K562 (cell line): Measurements from ENCODE around the gene DRG1.

Experiments
- ARID1B ChIP-seq: fragments of 450-650 bp; IDR thresholded peaks from 2 replicates; pipeline ENCODE4 v1.6.1; 2016; ENCODE audit warnings: antibody characterized with exemption, mild to moderate bottlenecking, inconsistent platforms
- CCNT2 ChIP-seq: IDR thresholded peaks from 2 replicates; pipeline ENCODE4 v1.6.1; 2011; ENCODE audit warnings: borderline replicate concordance, low read depth, mild to moderate bottlenecking, moderate library complexity, mixed read lengths, low read length; ENCODE audit not compliant: insufficient read length; ENCODE audit errors: extremely low read depth
- TF ChIP-seq, protein P1 (sequence below), 3 experiments: IDR thresholded peaks in 2 of 3; conservative IDR thresholded peaks in 1 of 3; 2 replicates each; pipeline ENCODE4 v1.5.1; 2011 to 2012; ENCODE audit warnings: low read length in 3 of 3, mild to moderate bottlenecking in 3 of 3, control low read depth in 2 of 3, improper control_type of control experiment in 1 of 3, inconsistent platforms in 1 of 3, low read depth in 1 of 3, mixed read lengths in 1 of 3, moderate library complexity in 1 of 3; ENCODE audit not compliant: insufficient read depth in 2 of 3

DNA sequence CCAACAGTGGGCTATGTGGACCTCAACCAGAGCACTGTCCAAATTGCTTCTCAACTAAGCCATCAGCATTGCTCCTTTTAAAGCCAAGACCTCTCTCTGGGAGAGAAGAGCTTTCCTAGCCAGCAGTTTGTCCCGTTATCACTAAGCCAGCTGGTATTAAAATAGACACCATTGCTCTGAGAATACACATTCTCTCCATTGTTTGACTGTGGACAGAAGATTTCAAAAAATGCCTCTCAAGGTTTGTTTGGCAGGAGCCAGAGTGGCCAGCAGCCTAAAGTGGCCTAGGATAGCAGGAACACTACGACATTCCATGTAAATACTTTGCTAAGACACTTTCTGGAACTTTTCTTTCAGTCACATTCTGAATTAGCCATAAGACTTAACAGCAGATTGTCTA lies 49.0 kb downstream of the DRG1 start:
- TF ChIP-seq, protein P1, sequence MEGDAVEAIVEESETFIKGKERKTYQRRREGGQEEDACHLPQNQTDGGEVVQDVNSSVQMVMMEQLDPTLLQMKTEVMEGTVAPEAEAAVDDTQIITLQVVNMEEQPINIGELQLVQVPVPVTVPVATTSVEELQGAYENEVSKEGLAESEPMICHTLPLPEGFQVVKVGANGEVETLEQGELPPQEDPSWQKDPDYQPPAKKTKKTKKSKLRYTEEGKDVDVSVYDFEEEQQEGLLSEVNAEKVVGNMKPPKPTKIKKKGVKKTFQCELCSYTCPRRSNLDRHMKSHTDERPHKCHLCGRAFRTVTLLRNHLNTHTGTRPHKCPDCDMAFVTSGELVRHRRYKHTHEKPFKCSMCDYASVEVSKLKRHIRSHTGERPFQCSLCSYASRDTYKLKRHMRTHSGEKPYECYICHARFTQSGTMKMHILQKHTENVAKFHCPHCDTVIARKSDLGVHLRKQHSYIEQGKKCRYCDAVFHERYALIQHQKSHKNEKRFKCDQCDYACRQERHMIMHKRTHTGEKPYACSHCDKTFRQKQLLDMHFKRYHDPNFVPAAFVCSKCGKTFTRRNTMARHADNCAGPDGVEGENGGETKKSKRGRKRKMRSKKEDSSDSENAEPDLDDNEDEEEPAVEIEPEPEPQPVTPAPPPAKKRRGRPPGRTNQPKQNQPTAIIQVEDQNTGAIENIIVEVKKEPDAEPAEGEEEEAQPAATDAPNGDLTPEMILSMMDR (IDR thresholded peaks at IDR 0.05 in 2 of 3, conservative IDR thresholded peaks at IDR 0.05 in 1 of 3; ENCODE audit: insufficient read depth in 2 of 3, low read depth in 1 of 3, low read length in 3 of 3) = no peak
- TF ChIP-seq ARID1B (no peak), CCNT2 (no peak)
